ENCODE measurements around the gene LTB. TPM values are rescaled to one million over a fixed set of nuclear protein-coding genes. Genes with fewer than 3 reads are reported as not detected.

The LTB gene
- polyA plus RNA-seq (ENCODE audit: insufficient read length in 3 of 3): 1 to 10 TPM in 2 of 3 donors, under 1 TPM in 1; 0.53 to 2.3 (median 2.2) TPM
- long read RNA-seq, donor 1: 0 reads
- long read RNA-seq, donor 2, partial matches to known transcripts: 0 of 1 reads
- long read RNA-seq, donor 2, other reads (novel, unspliced or antisense): 0 of 1 reads
- long read RNA-seq, donor 3, partial matches to known transcripts: 0 of 3 reads
- long read RNA-seq, donor 3, other reads (novel, unspliced or antisense): 0 of 3 reads
- long read RNA-seq, donor 4: 0 reads
- long read RNA-seq, donor 5: 0 reads
- long read RNA-seq, donor 6, partial matches to known transcripts: 0 of 2 reads
- long read RNA-seq, donor 6, other reads (novel, unspliced or antisense): 0 of 2 reads
- long read RNA-seq, donor 7, partial matches to known transcripts: 0 of 1 reads
- long read RNA-seq, donor 7, other reads (novel, unspliced or antisense): 0 of 1 reads
- long read RNA-seq, donor 8: 0 reads
- long read RNA-seq, donor 9: 0 reads
- long read RNA-seq, donor 10, partial matches to known transcripts: 0 of 1 reads
- long read RNA-seq, donor 10, other reads (novel, unspliced or antisense): 0 of 1 reads
- long read RNA-seq, donor 11: 0 reads
- long read RNA-seq, donor 12, partial matches to known transcripts: 0 of 2 reads
- long read RNA-seq, donor 12, other reads (novel, unspliced or antisense): 0 of 2 reads
- long read RNA-seq, donor 13: 0 reads
- long read RNA-seq, donor 14, partial matches to known transcripts: 0 of 2 reads
- long read RNA-seq, donor 14, other reads (novel, unspliced or antisense): 0 of 2 reads
- long read RNA-seq, donor 15: 0 reads
- long read RNA-seq, donor 16, partial matches to known transcripts: 0 of 2 reads
- long read RNA-seq, donor 16, other reads (novel, unspliced or antisense): 0 of 2 reads

- no peak for DNase-seq (ENCODE audit: extremely low read depth in 1 of 11, low read depth in 9 of 11, low spot score in 4 of 11)
Observed at GRCh38 chr6:31582230-31582643, at the start of gene LTB. LTB (minus strand) TSS chr6:31582424; CDS start chr6:31582417, 7 bp downstream.

- no peak for DNase-seq (ENCODE audit: extremely low read depth in 1 of 11, low read depth in 9 of 11, low spot score in 4 of 11)
Observed at GRCh38 chr6:31631681-31632278, 49.6 kb upstream of the LTB start.

- DNase-seq (ENCODE audit: extremely low read depth in 1 of 11, low read depth in 9 of 11, low spot score in 4 of 11): no peak
Observed at GRCh38 chr6:31631209-31631608, 49.0 kb upstream of the LTB start.

- DNase-seq (ENCODE audit: extremely low read depth in 1 of 11, low read depth in 9 of 11, low spot score in 4 of 11): no peak
Observed at GRCh38 chr6:31630177-31630934, 48.1 kb upstream of the LTB start.

- DNase-seq (ENCODE audit: extremely low read depth in 1 of 11, low read depth in 9 of 11, low spot score in 4 of 11): no peak
Observed at GRCh38 chr6:31629014-31629413, 46.8 kb upstream of the LTB start.

GRCh38 chr6:31627690-31628287 lies 45.6 kb upstream of the LTB start:
- DNase-seq (ENCODE audit: extremely low read depth in 1 of 11, low read depth in 9 of 11, low spot score in 4 of 11): no peak

- DNase-seq (ENCODE audit: extremely low read depth in 1 of 11, low read depth in 9 of 11, low spot score in 4 of 11): no peak
Observed at GRCh38 chr6:31626952-31627351, 44.7 kb upstream of the LTB start.

GRCh38 chr6:31624070-31624469 lies 41.8 kb upstream of the LTB start:
- DNase-seq (ENCODE audit: extremely low read depth in 1 of 11, low read depth in 9 of 11, low spot score in 4 of 11): no peak

GRCh38 chr6:31622684-31623091 lies 40.5 kb upstream of the LTB start:
- no peak for DNase-seq (ENCODE audit: extremely low read depth in 1 of 11, low read depth in 9 of 11, low spot score in 4 of 11)

- DNase-seq (ENCODE audit: extremely low read depth in 1 of 11, low read depth in 9 of 11, low spot score in 4 of 11): no peak
Observed at GRCh38 chr6:31621991-31622390, 39.8 kb upstream of the LTB start.

- DNase-seq (ENCODE audit: extremely low read depth in 1 of 11, low read depth in 9 of 11, low spot score in 4 of 11): no peak
Observed at GRCh38 chr6:31621320-31621939, 39.2 kb upstream of the LTB start.

GRCh38 chr6:31620586-31621319 lies 38.5 kb upstream of the LTB start, which contains the start of gene PRRC2A:
PRRC2A (plus strand) TSS chr6:31620715; CDS start chr6:31622790, 2,075 bp downstream.
- DNase-seq (ENCODE audit: extremely low read depth in 1 of 11, low read depth in 9 of 11, low spot score in 4 of 11): peak in 9 of 11 donors; percentile 28 to 75 (median 58)

GRCh38 chr6:31619805-31620585 lies 37.8 kb upstream of the LTB start:
- DNase-seq (ENCODE audit: extremely low read depth in 1 of 11, low read depth in 9 of 11, low spot score in 4 of 11): peak; percentile 96 to 99 (median 98)

GRCh38 chr6:31617010-31617409 lies 34.8 kb upstream of the LTB start:
- DNase-seq (ENCODE audit: extremely low read depth in 1 of 11, low read depth in 9 of 11, low spot score in 4 of 11): no peak

GRCh38 chr6:31615748-31616147 lies 33.5 kb upstream of the LTB start:
- no peak for DNase-seq (ENCODE audit: extremely low read depth in 1 of 11, low read depth in 9 of 11, low spot score in 4 of 11)

GRCh38 chr6:31614684-31615578 lies 32.7 kb upstream of the LTB start, which contains the start of gene AIF1:
AIF1 (plus strand) TSS chr6:31615234; CDS start chr6:31615330, 96 bp downstream.
- no peak for DNase-seq (ENCODE audit: extremely low read depth in 1 of 11, low read depth in 9 of 11, low spot score in 4 of 11)
